ENCODE data around the gene PTPRD.

The PTPRD gene

DNA sequence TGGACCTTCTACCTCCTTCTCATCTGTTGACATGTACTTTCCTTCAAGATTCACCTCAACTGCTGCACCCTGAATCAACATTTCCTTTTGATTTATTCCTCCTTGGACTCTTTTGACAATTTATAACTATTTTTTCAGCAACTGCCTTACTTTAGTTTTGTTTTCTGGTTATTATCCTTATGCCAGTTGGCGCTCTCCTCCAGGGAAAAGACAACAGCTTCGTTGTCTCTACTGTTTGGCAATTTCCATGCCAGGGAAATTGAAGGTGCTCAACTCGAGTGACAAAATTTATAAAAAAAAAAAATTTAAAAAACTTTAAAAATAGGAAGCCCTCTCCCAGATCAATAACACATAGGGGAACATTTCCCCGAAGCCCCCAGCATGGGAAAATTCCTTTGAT is 2264.0 kb downstream of the PTPRD start:
- no peak for TF ChIP-seq ZNF223 (tag by site-specific recombination; IDR thresholded peaks at IDR 0.05)
- no peak for TF ChIP-seq ZNF16 (tag by site-specific recombination; IDR thresholded peaks at IDR 0.05; ENCODE audit: low read depth)
- TF ChIP-seq ZFP3 (tag by site-specific recombination; IDR thresholded peaks at IDR 0.05; ENCODE audit: low read depth): no peak
- TF ChIP-seq ZNF555 (tag by site-specific recombination; conservative IDR thresholded peaks at IDR 0.05): no peak
- no peak for TF ChIP-seq ZNF660 (tag by site-specific recombination; IDR thresholded peaks at IDR 0.05)
- TF ChIP-seq GLIS2 (tag by site-specific recombination; IDR thresholded peaks at IDR 0.05): no peak
- TF ChIP-seq ZNF26 (tag by site-specific recombination; IDR thresholded peaks at IDR 0.05): no peak
- no peak for TF ChIP-seq ZBTB49 (tag by site-specific recombination; IDR thresholded peaks at IDR 0.05; ENCODE audit: low read depth)
- no peak for TF ChIP-seq ZNF24 (tag by site-specific recombination; IDR thresholded peaks at IDR 0.05)
- no peak for TF ChIP-seq ZNF10 (tag by site-specific recombination; IDR thresholded peaks at IDR 0.05)
- TF ChIP-seq ZNF830 (tag by site-specific recombination; IDR thresholded peaks at IDR 0.05; ENCODE audit: low read depth): no peak
- no peak for TF ChIP-seq ZNF416 (tag by site-specific recombination; IDR thresholded peaks at IDR 0.05)
- no peak for TF ChIP-seq ZNF561 (tag by site-specific recombination; IDR thresholded peaks at IDR 0.05; ENCODE audit: borderline replicate concordance)
- TF ChIP-seq ZNF23 (tag by site-specific recombination; IDR thresholded peaks at IDR 0.05; ENCODE audit: borderline replicate concordance): no peak
- no peak for TF ChIP-seq ZNF155 (tag by site-specific recombination; IDR thresholded peaks at IDR 0.05)
- ChIA-PET CTCF (no interaction called here), POLR2A (no interaction called here)
- Histone ChIP-seq H3K27ac (ENCODE audit: extremely low read depth, low read depth, low read length) (no peak overlapping the region), H3K36me3 (ENCODE audit: control insufficient read depth in 2 of 2, insufficient read depth in 1 of 2, low read length in 2 of 2) (no peaks in the 10 kb centered on the region), H3K9me3 (ENCODE audit: control insufficient read depth, insufficient read depth, low read depth, low read length) (no peaks in the 10 kb centered on the region), H3K4me3 (ENCODE audit: low read depth, low read length) (no peak overlapping the region), H3K4me1 (ENCODE audit: control insufficient read depth, insufficient read depth, low read length) (no peaks in the 10 kb centered on the region)

- no peaks in the 10 kb centered on the region for H3K9me3 ChIP-seq (ENCODE audit: control insufficient read depth, insufficient read depth, low read depth, low read length)
- H3K4me1 ChIP-seq (ENCODE audit: control insufficient read depth, insufficient read depth, low read length): no peaks in the 10 kb centered on the region
- no peak overlapping the region for H3K4me3 ChIP-seq (ENCODE audit: low read depth, low read length)
- CTCF ChIA-PET: no interaction called here
- no peaks in the 10 kb centered on the region for H3K36me3 ChIP-seq (ENCODE audit: control insufficient read depth in 2 of 2, insufficient read depth in 1 of 2, low read length in 2 of 2)
- H3K27ac ChIP-seq (ENCODE audit: extremely low read depth, low read depth, low read length): no peak overlapping the region
- TF ChIP-seq, protein P1, sequence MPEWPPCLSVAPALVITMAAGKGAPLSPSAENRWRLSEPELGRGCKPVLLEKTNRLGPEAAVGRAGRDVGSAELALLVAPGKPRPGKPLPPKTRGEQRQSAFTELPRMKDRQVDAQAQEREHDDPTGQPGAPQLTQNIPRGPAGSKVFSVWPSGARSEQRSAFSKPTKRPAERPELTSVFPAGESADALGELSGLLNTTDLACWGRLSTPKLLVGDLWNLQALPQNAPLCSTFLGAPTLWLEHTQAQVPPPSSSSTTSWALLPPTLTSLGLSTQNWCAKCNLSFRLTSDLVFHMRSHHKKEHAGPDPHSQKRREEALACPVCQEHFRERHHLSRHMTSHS (tag by site-specific recombination; IDR thresholded peaks at IDR 0.05): no peak
- no peak for TF ChIP-seq HOXC10 (CRISPR knock-in tag; IDR thresholded peaks at IDR 0.05)
- no peak for TF ChIP-seq ZBTB6 (tag by site-specific recombination; IDR thresholded peaks at IDR 0.05)
- TF ChIP-seq ZNF658 (tag by site-specific recombination; IDR thresholded peaks at IDR 0.05): no peak
- no peak for TF ChIP-seq ZNF660 (tag by site-specific recombination; IDR thresholded peaks at IDR 0.05)
- no peak for TF ChIP-seq ZNF24 (tag by site-specific recombination; IDR thresholded peaks at IDR 0.05)
- no peak for TF ChIP-seq ZNF138 (tag by site-specific recombination; IDR thresholded peaks at IDR 0.05; ENCODE audit: borderline replicate concordance)
- no peak for TF ChIP-seq ZXDB (tag by site-specific recombination; IDR thresholded peaks at IDR 0.05)
- no peak for TF ChIP-seq ZNF155 (tag by site-specific recombination; IDR thresholded peaks at IDR 0.05)
- TF ChIP-seq ZBTB49 (tag by site-specific recombination; IDR thresholded peaks at IDR 0.05; ENCODE audit: low read depth): no peak
- POLR2A ChIA-PET: no interaction called here
Observed at GRCh38 chr9:8346296-8346695, 2266.5 kb downstream of the PTPRD start.
